Thoracic aorta (tissue), 2 donors: ENCODE results near the gene KCNE1. TPM values are rescaled to one million over a fixed set of nuclear protein-coding genes. Genes with fewer than 3 reads are reported as not detected.
A peak's percentile ranks its signal among the peaks of the same experiment; 100 is the strongest.

Experiments used
- ATAC-seq: fragments of 150-250 bp; one replicate; pipeline ENCODE4 v1.8.0; 2017; ENCODE audit warnings: low read depth; ENCODE audit not compliant: insufficient number of reproducible peaks, low FRiP score
- DNase-seq: peaks from one replicate; pipeline ENCODE4 v3.0.0-alpha.2; 2020; ENCODE audit warnings: low spot score
- H3K27ac ChIP-seq, 2 donors: fragments of 200-600 bp; sonication (generic); 1 replicate in 1 of 2; 2 replicates in 1 of 2; pipeline ENCODE4 v1.5.1; 2016; ENCODE audit warnings: mild to moderate bottlenecking in 2 of 2, moderate library complexity in 2 of 2
- H3K27me3 ChIP-seq: fragments of 200-600 bp; sonication (generic); replicated peaks from 2 replicates; pipeline ENCODE4 v1.6.0; 2016; ENCODE audit warnings: mild to moderate bottlenecking; ENCODE audit not compliant: insufficient read depth
- H3K36me3 ChIP-seq: fragments of 200-600 bp; sonication (generic); one replicate; pipeline ENCODE4 v1.5.1; 2016
- H3K4me1 ChIP-seq, 2 donors: fragments of 200-600 bp; sonication (generic); 1 replicate in 1 of 2; 2 replicates in 1 of 2; pipeline versions ENCODE4 v1.5.1 to v1.6.0; 2016; ENCODE audit warnings: low read depth in 2 of 2, mild to moderate bottlenecking in 1 of 2; ENCODE audit not compliant: control insufficient read depth in 1 of 2
- H3K4me3 ChIP-seq: fragments of 200-600 bp; sonication (generic); 2 replicates; pipeline ENCODE4 v1.5.1; 2016; ENCODE audit warnings: mild to moderate bottlenecking
- H3K9me3 ChIP-seq: fragments of 200-600 bp; sonication (generic); 2 replicates; pipeline ENCODE4 v1.5.1; 2016
- total RNA-seq, 2 donors: library from RNA; depleted of rRNA; stranded (reverse); fragments of >200 nt; gene quantifications; one replicate each; pipeline versions ENCODE4 v1.1.0 to v1.2.3, GENCODE V29; 2016
- TF ChIP-seq, protein P1 (sequence below): fragments of 200-600 bp; sonication (generic); IDR thresholded peaks from one replicate; pipeline ENCODE4 v1.5.1; 2019; ENCODE audit warnings: antibody characterized with exemption

KCNE1 gene
- 10 to 100 TPM; 10.8 TPM for total RNA-seq

DNA sequence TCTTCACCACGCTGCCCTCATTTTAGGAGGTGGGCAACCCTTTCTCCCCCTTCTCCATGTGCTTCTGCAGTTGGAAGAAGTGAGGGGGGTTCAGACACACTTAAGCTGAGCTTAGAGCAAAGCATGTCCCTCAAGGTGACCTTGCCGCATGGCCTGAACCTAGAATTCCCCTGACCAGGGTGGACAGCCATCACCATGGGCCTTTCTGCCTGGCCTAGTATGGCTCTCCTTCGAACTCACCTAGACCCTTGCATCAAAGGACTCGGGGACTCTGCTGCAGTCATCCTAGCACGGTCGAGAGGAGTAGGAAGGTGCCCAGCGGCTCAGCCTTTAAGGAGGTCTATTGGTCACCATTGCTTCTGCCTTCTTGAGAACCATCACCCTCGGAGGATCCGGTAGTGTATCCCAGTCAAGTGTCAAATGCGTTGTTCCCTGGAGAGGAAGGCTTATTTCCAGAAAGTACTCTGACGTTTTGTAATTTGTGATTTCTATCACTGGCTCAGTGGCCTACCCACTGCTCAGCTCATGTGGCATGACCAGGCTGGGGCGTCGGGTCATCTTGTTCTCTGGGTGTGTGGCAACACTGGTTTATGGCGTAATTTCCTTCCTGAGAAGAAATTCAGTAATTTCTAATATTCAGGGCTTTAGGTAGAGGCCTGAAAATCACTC lies at the start of gene KCNE1:
Gene KCNE1, minus strand, starts transcription at position 424 of the 669 bp plus-strand sequence. CDS start 62,576 bp downstream, outside the sequence.
- no peak for DNase-seq
- Histone ChIP-seq H3K4me1 (no peaks in the 10 kb centered on the region), H3K27me3 (no peaks in the 10 kb centered on the region), H3K36me3 (peaks cover 4% of the 10 kb centered on the region), H3K9me3 (no peaks in the 10 kb centered on the region), H3K4me3 (peak within 1 kb of the TSS; percentile 13), H3K27ac (no peak within 1 kb of the TSS)
- TF ChIP-seq, protein P1, sequence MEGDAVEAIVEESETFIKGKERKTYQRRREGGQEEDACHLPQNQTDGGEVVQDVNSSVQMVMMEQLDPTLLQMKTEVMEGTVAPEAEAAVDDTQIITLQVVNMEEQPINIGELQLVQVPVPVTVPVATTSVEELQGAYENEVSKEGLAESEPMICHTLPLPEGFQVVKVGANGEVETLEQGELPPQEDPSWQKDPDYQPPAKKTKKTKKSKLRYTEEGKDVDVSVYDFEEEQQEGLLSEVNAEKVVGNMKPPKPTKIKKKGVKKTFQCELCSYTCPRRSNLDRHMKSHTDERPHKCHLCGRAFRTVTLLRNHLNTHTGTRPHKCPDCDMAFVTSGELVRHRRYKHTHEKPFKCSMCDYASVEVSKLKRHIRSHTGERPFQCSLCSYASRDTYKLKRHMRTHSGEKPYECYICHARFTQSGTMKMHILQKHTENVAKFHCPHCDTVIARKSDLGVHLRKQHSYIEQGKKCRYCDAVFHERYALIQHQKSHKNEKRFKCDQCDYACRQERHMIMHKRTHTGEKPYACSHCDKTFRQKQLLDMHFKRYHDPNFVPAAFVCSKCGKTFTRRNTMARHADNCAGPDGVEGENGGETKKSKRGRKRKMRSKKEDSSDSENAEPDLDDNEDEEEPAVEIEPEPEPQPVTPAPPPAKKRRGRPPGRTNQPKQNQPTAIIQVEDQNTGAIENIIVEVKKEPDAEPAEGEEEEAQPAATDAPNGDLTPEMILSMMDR, result no peak
- no peak for ATAC-seq

DNA sequence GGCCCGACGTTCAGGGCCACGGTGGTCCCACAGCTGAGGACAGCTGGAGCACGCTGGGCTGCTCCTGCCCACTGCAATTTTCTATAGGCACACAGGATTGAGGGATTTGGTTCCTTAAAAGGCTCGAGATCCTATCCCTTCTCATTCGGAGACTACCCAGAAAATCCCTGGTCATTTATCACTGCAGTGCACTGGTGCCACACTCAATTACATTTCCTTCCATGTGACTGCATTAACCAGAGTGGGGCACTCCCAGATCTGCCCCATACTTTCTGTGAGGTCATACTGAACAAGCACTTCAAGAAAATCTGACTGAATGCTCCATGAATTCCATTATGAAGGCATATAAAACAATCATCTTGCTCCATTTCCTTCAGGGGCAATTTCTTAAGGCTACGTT lies 49.8 kb upstream of the KCNE1 start:
- H3K27ac ChIP-seq, result no peak overlapping the region
- ATAC-seq, result no peak
- no peak overlapping the region for H3K4me3 ChIP-seq
- DNase-seq, result no peak
- TF ChIP-seq, protein P1, result no peak
- H3K9me3 ChIP-seq, result no peaks in the 10 kb centered on the region
- no peaks in the 10 kb centered on the region for H3K36me3 ChIP-seq
- H3K27me3 ChIP-seq, result no peaks in the 10 kb centered on the region
- H3K4me1 ChIP-seq, result peaks cover 0 to 30% of the 10 kb centered on the region in 2 donors

DNA sequence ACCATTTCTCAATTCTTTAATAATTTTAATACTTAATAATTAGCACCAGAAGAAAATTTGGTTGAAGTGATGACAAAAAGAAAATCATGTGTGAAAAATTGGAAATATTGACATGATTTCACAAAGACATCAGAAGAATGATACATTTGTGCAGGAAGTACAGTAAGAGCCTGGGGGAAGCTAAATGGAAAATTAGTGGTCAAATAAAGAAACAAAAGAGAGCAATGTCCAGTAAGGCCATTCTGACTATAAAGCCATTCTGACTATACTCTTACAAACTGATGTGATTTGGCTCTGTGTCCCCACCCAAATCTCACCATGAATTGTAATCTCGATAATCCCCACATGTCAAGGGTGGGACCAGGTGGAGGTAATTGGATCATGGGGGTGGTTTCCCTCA lies 48.6 kb upstream of the KCNE1 start:
- no peak for DNase-seq
- no peak for ATAC-seq
- Histone ChIP-seq H3K27ac (no peak overlapping the region), H3K4me3 (no peak overlapping the region), H3K9me3 (no peaks in the 10 kb centered on the region), H3K4me1 (peaks cover 0 to 30% of the 10 kb centered on the region in 2 donors), H3K27me3 (no peaks in the 10 kb centered on the region), H3K36me3 (no peaks in the 10 kb centered on the region)
- TF ChIP-seq, protein P1, result no peak

DNA sequence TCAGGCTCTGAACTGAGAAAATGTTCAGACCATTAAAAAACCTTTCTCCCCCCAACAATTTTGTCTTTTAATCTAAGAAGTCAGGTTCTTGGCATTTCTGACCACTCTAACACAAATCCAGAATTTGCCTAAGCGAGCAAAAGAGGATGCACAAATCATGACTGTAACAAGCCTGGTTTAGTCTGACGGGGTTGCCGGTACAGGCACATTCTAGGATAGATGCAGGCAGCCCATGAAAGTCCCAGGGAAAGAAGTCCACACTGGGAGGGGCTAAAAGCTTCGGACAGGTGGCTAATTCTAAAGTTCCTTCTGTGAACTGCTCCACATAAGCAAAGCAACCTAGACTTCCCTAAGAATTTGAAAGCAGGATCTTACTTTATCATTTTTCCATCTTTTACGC lies 48.0 kb upstream of the KCNE1 start:
- no peak overlapping the region for H3K4me3 ChIP-seq
- DNase-seq, result no peak

DNA sequence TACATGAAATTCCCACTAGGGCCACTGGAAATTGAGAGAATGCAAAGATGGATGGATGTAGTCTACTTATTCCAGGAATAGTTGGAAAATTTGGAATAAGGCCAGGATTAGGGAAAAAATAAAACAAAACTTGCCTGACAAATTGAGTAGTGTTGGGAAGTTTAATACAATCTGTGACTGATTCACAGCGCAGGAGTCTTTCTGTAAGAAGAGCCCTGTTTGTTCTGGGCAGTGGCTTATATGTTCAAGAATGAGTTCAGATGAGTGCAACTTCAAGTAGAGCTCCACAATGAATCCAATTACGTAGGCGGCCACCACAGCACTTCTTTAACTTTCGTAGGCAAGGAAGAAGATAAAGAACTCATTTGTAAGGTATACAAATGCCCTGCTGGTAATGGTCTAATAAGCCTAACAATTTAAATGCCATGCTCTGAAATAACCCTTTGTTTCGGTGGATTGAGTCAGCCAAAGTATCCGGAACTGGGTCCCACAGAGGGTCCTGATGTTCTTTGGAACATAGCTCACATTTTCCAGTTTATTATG lies 47.1 kb upstream of the KCNE1 start:
- no peak overlapping the region for H3K27ac ChIP-seq
- no peak for ATAC-seq

More for the DNA sequence above, 48.0 kb upstream of the KCNE1 start:
- Histone ChIP-seq H3K27me3 (no peaks in the 10 kb centered on the region), H3K27ac (no peak overlapping the region), H3K36me3 (no peaks in the 10 kb centered on the region), H3K9me3 (no peaks in the 10 kb centered on the region), H3K4me1 (peaks cover 0 to 30% of the 10 kb centered on the region in 2 donors)
- no peak for ATAC-seq
- TF ChIP-seq, protein P1, result no peak

More for the DNA sequence above, 47.1 kb upstream of the KCNE1 start:
- peaks cover 0 to 30% of the 10 kb centered on the region in 2 donors for H3K4me1 ChIP-seq
- H3K4me3 ChIP-seq, result no peak overlapping the region
- DNase-seq, result no peak
- H3K27me3 ChIP-seq, result no peaks in the 10 kb centered on the region
- H3K9me3 ChIP-seq, result no peaks in the 10 kb centered on the region
- no peaks in the 10 kb centered on the region for H3K36me3 ChIP-seq
- TF ChIP-seq, protein P1, result no peak
